ENCODE results near the gene CNTN4.

Gene CNTN4

DNA sequence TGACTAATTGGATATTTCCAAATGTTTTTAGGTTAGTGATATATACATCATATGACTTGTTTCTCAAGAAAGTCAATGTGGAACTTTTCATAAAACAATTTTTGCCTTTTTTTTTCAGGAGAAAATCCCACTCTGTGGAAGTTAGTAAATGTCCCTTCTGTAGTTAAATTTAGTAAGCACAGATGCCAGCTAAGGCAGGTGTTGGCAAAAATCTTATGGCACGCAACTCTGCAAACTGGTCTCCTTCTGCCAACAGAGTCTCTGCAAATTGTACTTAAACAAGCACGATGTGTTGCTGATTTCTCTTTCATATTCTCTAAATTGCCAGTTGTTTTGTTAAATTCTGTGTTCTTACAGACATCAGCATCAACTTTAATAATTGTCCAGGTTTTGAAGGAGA is 777.7 kb downstream of the CNTN4 start:
- no peaks in the 10 kb centered on the region for H3K9me2 ChIP-seq (replicated peaks; ENCODE audit: insufficient read depth, low read length)
- H3K9me3 ChIP-seq (replicated peaks; ENCODE audit: insufficient read depth, low read length) = no peaks in the 10 kb centered on the region
- TF ChIP-seq EZH2phosphoT487 (IDR thresholded peaks at IDR 0.05; ENCODE audit: low read length) (no peak), EZH2 (optimal IDR thresholded peaks at IDR 0.05; ENCODE audit: low read depth, low read length) (no peak)
- TF ChIP-seq, protein P1, sequence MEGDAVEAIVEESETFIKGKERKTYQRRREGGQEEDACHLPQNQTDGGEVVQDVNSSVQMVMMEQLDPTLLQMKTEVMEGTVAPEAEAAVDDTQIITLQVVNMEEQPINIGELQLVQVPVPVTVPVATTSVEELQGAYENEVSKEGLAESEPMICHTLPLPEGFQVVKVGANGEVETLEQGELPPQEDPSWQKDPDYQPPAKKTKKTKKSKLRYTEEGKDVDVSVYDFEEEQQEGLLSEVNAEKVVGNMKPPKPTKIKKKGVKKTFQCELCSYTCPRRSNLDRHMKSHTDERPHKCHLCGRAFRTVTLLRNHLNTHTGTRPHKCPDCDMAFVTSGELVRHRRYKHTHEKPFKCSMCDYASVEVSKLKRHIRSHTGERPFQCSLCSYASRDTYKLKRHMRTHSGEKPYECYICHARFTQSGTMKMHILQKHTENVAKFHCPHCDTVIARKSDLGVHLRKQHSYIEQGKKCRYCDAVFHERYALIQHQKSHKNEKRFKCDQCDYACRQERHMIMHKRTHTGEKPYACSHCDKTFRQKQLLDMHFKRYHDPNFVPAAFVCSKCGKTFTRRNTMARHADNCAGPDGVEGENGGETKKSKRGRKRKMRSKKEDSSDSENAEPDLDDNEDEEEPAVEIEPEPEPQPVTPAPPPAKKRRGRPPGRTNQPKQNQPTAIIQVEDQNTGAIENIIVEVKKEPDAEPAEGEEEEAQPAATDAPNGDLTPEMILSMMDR (IDR thresholded peaks at IDR 0.05; ENCODE audit: low read length) = no peak
- no peak overlapping the region for H3K9ac ChIP-seq (ENCODE audit: low read length)
- H3K27ac ChIP-seq (ENCODE audit: low read length) = no peak overlapping the region
- H3K4me1 ChIP-seq (ENCODE audit: low read length) = no peaks in the 10 kb centered on the region
- no peak overlapping the region for H3K4me3 ChIP-seq (ENCODE audit: low read length)
- no peaks in the 10 kb centered on the region for H3K27me3 ChIP-seq (replicated peaks; ENCODE audit: insufficient read depth, low read length)
- no peaks in the 10 kb centered on the region for H3F3A ChIP-seq (ENCODE audit: insufficient read depth, low read length)
- no peaks in the 10 kb centered on the region for H4K20me1 ChIP-seq (ENCODE audit: insufficient read depth, low read length)
- DNase-seq = no peak
- H3K36me3 ChIP-seq (replicated peaks; ENCODE audit: insufficient read depth, low read length) = no peaks in the 10 kb centered on the region
- no peak overlapping the region for H3K4me2 ChIP-seq (ENCODE audit: low read depth, low read length)
- H2AFZ ChIP-seq (ENCODE audit: low read length) = no peak overlapping the region
- no peaks in the 10 kb centered on the region for H3K79me2 ChIP-seq (ENCODE audit: low read length)

DNA sequence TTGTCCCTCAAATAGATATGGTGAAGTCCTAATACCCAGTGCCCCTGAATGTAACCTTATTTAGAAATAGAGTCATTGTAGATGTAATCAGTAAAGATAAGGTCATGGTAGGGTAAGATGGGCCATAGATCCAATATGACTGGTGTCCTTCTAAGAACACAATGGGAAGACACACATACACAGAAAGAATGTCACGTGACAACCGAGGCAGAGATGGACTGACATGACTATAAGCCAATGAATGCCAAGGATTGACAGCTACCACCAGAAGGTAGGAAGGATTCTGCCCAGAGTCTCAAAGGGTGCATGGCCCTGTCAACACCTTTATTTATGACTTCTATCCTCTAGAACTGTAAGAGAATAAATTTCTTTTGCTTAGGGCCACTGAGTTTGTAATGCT is 780.4 kb downstream of the CNTN4 start:
- H3K9me2 ChIP-seq (replicated peaks; ENCODE audit: insufficient read depth, low read length) = no peaks in the 10 kb centered on the region
- TF ChIP-seq EZH2phosphoT487 (IDR thresholded peaks at IDR 0.05; ENCODE audit: low read length) (no peak), EZH2 (optimal IDR thresholded peaks at IDR 0.05; ENCODE audit: low read depth, low read length) (no peak)
- H3K4me1 ChIP-seq (ENCODE audit: low read length) = no peaks in the 10 kb centered on the region
- no peaks in the 10 kb centered on the region for H3K27me3 ChIP-seq (replicated peaks; ENCODE audit: insufficient read depth, low read length)
- H3K9me3 ChIP-seq (replicated peaks; ENCODE audit: insufficient read depth, low read length) = no peaks in the 10 kb centered on the region
- no peaks in the 10 kb centered on the region for H3K79me2 ChIP-seq (ENCODE audit: low read length)
- no peaks in the 10 kb centered on the region for H3K36me3 ChIP-seq (replicated peaks; ENCODE audit: insufficient read depth, low read length)
- H3F3A ChIP-seq (ENCODE audit: insufficient read depth, low read length) = no peaks in the 10 kb centered on the region
- H3K4me3 ChIP-seq (ENCODE audit: low read length) = no peak overlapping the region
- H4K20me1 ChIP-seq (ENCODE audit: insufficient read depth, low read length) = no peaks in the 10 kb centered on the region
- H3K27ac ChIP-seq (ENCODE audit: low read length) = no peak overlapping the region
- H3K4me2 ChIP-seq (ENCODE audit: low read depth, low read length) = no peak overlapping the region
- no peak for DNase-seq
- H2AFZ ChIP-seq (ENCODE audit: low read length) = no peak overlapping the region
- H3K9ac ChIP-seq (ENCODE audit: low read length) = no peak overlapping the region

DNA sequence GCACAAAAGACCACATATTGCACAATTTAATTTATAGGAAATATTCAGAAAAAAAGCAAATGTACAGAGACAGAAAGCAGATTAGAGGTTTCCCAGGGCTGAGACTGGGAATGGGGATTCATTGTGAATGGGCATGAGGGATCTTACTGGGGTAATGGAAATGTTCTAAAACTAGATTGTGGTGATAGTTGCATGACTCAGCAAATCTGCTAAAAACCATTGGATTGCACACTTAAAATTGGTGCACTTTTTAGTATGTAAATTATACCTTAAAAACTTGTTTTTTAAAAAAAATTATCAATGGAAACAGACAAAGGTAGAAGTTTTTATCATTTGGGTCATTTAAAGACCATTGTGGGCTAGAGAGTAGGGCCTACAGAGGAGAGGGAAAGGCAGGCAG is 780.9 kb downstream of the CNTN4 start:
- Histone ChIP-seq H3K36me3 (replicated peaks; ENCODE audit: insufficient read depth, low read length) (no peaks in the 10 kb centered on the region), H3K4me3 (ENCODE audit: low read length) (no peak overlapping the region), H3K27ac (ENCODE audit: low read length) (no peak overlapping the region), H3K27me3 (replicated peaks; ENCODE audit: insufficient read depth, low read length) (no peaks in the 10 kb centered on the region), H3K9ac (ENCODE audit: low read length) (no peak overlapping the region), H3K79me2 (ENCODE audit: low read length) (no peaks in the 10 kb centered on the region), H3K9me2 (replicated peaks; ENCODE audit: insufficient read depth, low read length) (no peaks in the 10 kb centered on the region), H2AFZ (ENCODE audit: low read length) (no peak overlapping the region), H3K4me2 (ENCODE audit: low read depth, low read length) (no peak overlapping the region), H3K4me1 (ENCODE audit: low read length) (no peaks in the 10 kb centered on the region), H4K20me1 (ENCODE audit: insufficient read depth, low read length) (no peaks in the 10 kb centered on the region), H3F3A (ENCODE audit: insufficient read depth, low read length) (no peaks in the 10 kb centered on the region), H3K9me3 (replicated peaks; ENCODE audit: insufficient read depth, low read length) (no peaks in the 10 kb centered on the region)
- TF ChIP-seq EZH2 (optimal IDR thresholded peaks at IDR 0.05; ENCODE audit: low read depth, low read length) (no peak), EZH2phosphoT487 (IDR thresholded peaks at IDR 0.05; ENCODE audit: low read length) (no peak)
- TF ChIP-seq, protein P1 (IDR thresholded peaks at IDR 0.05; ENCODE audit: low read length) = no peak
- no peak for DNase-seq

DNA sequence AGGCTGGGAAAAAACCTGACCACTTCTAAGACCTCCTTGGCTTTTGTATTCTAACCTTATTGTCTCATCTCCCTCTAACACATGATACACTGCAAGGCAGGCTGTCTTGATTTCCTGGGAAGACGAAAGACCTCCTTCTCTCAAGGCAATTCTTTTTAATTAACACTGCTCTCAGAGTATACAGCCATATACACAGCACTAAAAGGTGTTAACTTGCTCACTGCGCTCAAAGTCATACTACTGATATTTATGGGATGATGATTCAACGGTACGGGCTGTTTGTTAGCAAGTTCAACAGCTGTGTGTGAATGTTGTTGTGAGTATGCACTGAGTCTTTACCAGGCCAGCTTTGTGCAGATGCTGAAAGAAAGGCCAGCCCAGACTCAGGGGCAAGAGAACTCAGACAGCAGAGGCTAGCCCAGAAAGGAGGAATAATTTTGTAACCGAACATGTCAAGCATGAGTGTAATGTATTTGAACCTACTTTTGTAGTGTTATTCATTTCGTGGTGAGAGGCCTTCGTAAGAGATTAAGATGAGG is 781.6 kb downstream of the CNTN4 start:
- Histone ChIP-seq H3K4me3 (ENCODE audit: low read length) (no peak overlapping the region), H3K27ac (ENCODE audit: low read length) (no peak overlapping the region), H2AFZ (ENCODE audit: low read length) (no peak overlapping the region), H4K20me1 (ENCODE audit: insufficient read depth, low read length) (no peaks in the 10 kb centered on the region), H3K4me2 (ENCODE audit: low read depth, low read length) (no peak overlapping the region), H3K9me3 (replicated peaks; ENCODE audit: insufficient read depth, low read length) (no peaks in the 10 kb centered on the region), H3K79me2 (ENCODE audit: low read length) (no peaks in the 10 kb centered on the region), H3K9me2 (replicated peaks; ENCODE audit: insufficient read depth, low read length) (no peaks in the 10 kb centered on the region), H3K36me3 (replicated peaks; ENCODE audit: insufficient read depth, low read length) (no peaks in the 10 kb centered on the region), H3K9ac (ENCODE audit: low read length) (no peak overlapping the region), H3K4me1 (ENCODE audit: low read length) (no peaks in the 10 kb centered on the region), H3K27me3 (replicated peaks; ENCODE audit: insufficient read depth, low read length) (no peaks in the 10 kb centered on the region), H3F3A (ENCODE audit: insufficient read depth, low read length) (no peaks in the 10 kb centered on the region)
- no peak for DNase-seq
- no peak for TF ChIP-seq EZH2phosphoT487 (IDR thresholded peaks at IDR 0.05; ENCODE audit: low read length)
- no peak for TF ChIP-seq EZH2 (optimal IDR thresholded peaks at IDR 0.05; ENCODE audit: low read depth, low read length)
- TF ChIP-seq, protein P1 (IDR thresholded peaks at IDR 0.05; ENCODE audit: low read length) = no peak
